GM23248 (cell line): Measurements from ENCODE around the gene ANXA8L1. TPM values are rescaled to one million over a fixed set of nuclear protein-coding genes. Genes with fewer than 3 reads are reported as not detected.
"Not testable (repeated sequence)": the region's sequence is repeated elsewhere in the genome, so short reads cannot be mapped to it uniquely, and the experiment has no call there.

ENCODE experiments used
- DNase-seq: peaks from one replicate; pipeline ENCODE4 v3.0.0-alpha.2; 2015
- H2AFZ ChIP-seq: fragments of 200-600 bp; sonication (generic); 2 replicates; pipeline ENCODE4 v1.6.1; 2016; ENCODE audit warnings: antibody characterized with exemption
- H3F3A ChIP-seq: fragments of 200-600 bp; sonication (generic); 2 replicates; pipeline ENCODE4 v1.6.1; 2016; ENCODE audit warnings: mild to moderate bottlenecking, antibody characterized with exemption, mixed run types; ENCODE audit not compliant: insufficient read depth
- H3K27ac ChIP-seq: fragments of 200-600 bp; sonication (generic); 2 replicates; pipeline ENCODE4 v1.5.1; 2016; ENCODE audit warnings: mild to moderate bottlenecking
- H3K27me3 ChIP-seq: fragments of 200-600 bp; sonication (generic); replicated peaks from 2 replicates; pipeline ENCODE4 v1.6.1; 2016; ENCODE audit warnings: mild to moderate bottlenecking; ENCODE audit not compliant: insufficient read depth
- H3K36me3 ChIP-seq: fragments of 200-600 bp; sonication (generic); 2 replicates; pipeline ENCODE4 v1.6.1; 2016; ENCODE audit warnings: low read depth, mild to moderate bottlenecking
- H3K4me1 ChIP-seq: fragments of 200-600 bp; sonication (generic); 2 replicates; pipeline ENCODE4 v1.6.1; 2016; ENCODE audit warnings: mild to moderate bottlenecking; ENCODE audit not compliant: insufficient read depth
- H3K4me2 ChIP-seq: fragments of 200-600 bp; sonication (generic); one replicate; pipeline ENCODE4 v1.6.1; 2016; ENCODE audit warnings: mild to moderate bottlenecking; ENCODE audit not compliant: unreplicated experiment
- H3K4me3 ChIP-seq: fragments of 200-600 bp; sonication (generic); 2 replicates; pipeline ENCODE4 v1.5.1; 2016; ENCODE audit warnings: mild to moderate bottlenecking
- H3K79me2 ChIP-seq: fragments of 200-600 bp; sonication (generic); 2 replicates; pipeline ENCODE4 v1.6.1; 2016; ENCODE audit warnings: mild to moderate bottlenecking; ENCODE audit not compliant: insufficient read depth
- H3K9ac ChIP-seq: fragments of 200-600 bp; sonication (generic); 2 replicates; pipeline ENCODE4 v1.6.1; 2016; ENCODE audit warnings: mild to moderate bottlenecking
- H3K9me2 ChIP-seq: fragments of 200-600 bp; sonication (generic); 2 replicates; pipeline ENCODE4 v1.6.1; 2016; ENCODE audit warnings: mixed run types, mild to moderate bottlenecking, moderate library complexity; ENCODE audit not compliant: insufficient read depth
- H3K9me3 ChIP-seq: fragments of 200-600 bp; sonication (generic); one replicate; pipeline ENCODE4 v1.6.1; 2017; ENCODE audit warnings: low read depth
- H4K20me1 ChIP-seq: fragments of 200-600 bp; sonication (generic); 2 replicates; pipeline ENCODE4 v1.6.0; 2016; ENCODE audit not compliant: insufficient read depth
- EZH2 ChIP-seq: fragments of 200-600 bp; sonication (generic); IDR thresholded peaks from 2 replicates; pipeline ENCODE4 v1.6.1; 2018; ENCODE audit warnings: antibody characterized with exemption, mild to moderate bottlenecking; ENCODE audit not compliant: insufficient read depth, poor library complexity, severe bottlenecking
- EZH2phosphoT487 ChIP-seq: fragments of 200-600 bp; sonication (generic); IDR thresholded peaks from 2 replicates; pipeline ENCODE4 v1.6.1; 2018; ENCODE audit warnings: antibody characterized with exemption, moderate library complexity, mild to moderate bottlenecking, low read depth; ENCODE audit not compliant: insufficient read depth
- WGBS, 2 experiments: methylation state at CpG; one replicate each; pipeline ENCODE4 v1.1.6; 2015 to 2017; ENCODE audit warnings: low lambda C conversion rate in 2 of 2, low coverage in 1 of 2; ENCODE audit errors: missing lambda C conversion rate in 2 of 2; 5-methylcytosine and 5-hydroxymethylcytosine counted together
- in situ Hi-C: fragments of 300-500 bp; cut with MboI; formaldehyde crosslinking; loops from 2 replicates; pipeline ENCODE4 v1.15.0; 2020
- polyA plus RNA-seq: library from polyadenylated mRNA; unstranded; fragments of >200 nt; fragmentation: Nextera tagmentation; extraction: Ambion mirVana; gene quantifications from 2 replicates; pipeline ENCODE4 v1.2.1, GENCODE V29; 2016
- total RNA-seq: library from RNA; depleted of rRNA; stranded (reverse); fragments of >200 nt; shearing (Covaris generic); gene quantifications from 2 replicates; pipeline ENCODE4 v1.2.3, GENCODE V29; 2014

ANXA8L1 gene
- total and polyA plus RNA-seq, 2 experiments from 2014 or later = 2.0 to 2.2 TPM

GRCh38 chr10:46328853-46329689 lies 46.5 kb upstream of the ANXA8L1 start:
- no peak overlapping the region for H2AFZ ChIP-seq

DNA sequence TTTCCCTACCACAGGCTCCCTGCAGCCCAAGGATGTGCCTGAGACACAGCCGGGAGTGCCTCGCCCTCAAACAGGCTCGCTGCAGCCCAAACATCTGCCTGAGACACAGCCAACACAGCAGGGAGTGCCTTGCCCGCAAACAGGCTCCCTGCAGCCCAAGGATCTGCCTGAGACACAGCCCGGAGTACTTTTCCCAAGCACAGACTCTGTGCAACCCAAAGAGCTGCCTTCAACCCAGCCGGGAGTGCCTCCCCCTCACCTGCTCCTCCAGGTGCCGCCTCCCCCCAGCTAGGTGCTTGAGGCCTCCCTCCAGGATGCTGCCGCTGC lies 45.9 kb upstream of the ANXA8L1 start:
- in situ Hi-C loops = no loop called here
- H3F3A ChIP-seq = no peaks in the 10 kb centered on the region
- H3K4me3 ChIP-seq = no peak overlapping the region
- H3K36me3 ChIP-seq = no peaks in the 10 kb centered on the region
- TF ChIP-seq EZH2phosphoT487 = no peak
- no peak for TF ChIP-seq EZH2
- no peaks in the 10 kb centered on the region for H3K9me2 ChIP-seq
- H2AFZ ChIP-seq = no peak overlapping the region
- no peak overlapping the region for H3K4me2 ChIP-seq
- H3K79me2 ChIP-seq = no peaks in the 10 kb centered on the region
- H3K27me3 ChIP-seq = peaks cover 4% of the 10 kb centered on the region; the same call in 1 of the 2 replicates
- no peak overlapping the region for H3K27ac ChIP-seq
- 54 to 64% methylated on average over 8 of the region's 8 CpGs for WGBS, 2 experiments
- no peak for DNase-seq
- no peak overlapping the region for H3K9ac ChIP-seq
- no peaks in the 10 kb centered on the region for H3K9me3 ChIP-seq
- no peaks in the 10 kb centered on the region; the same call in 1 of the 2 replicates for H3K4me1 ChIP-seq
- no peaks in the 10 kb centered on the region for H4K20me1 ChIP-seq

More at GRCh38 chr10:46328853-46329689, 46.5 kb upstream of the ANXA8L1 start:
- TF ChIP-seq EZH2 (no peak), EZH2phosphoT487 (no peak)
- no peaks in the 10 kb centered on the region for H3K9me2 ChIP-seq
- no peak overlapping the region for H3K4me2 ChIP-seq
- H3K27ac ChIP-seq = no peak overlapping the region
- no peaks in the 10 kb centered on the region for H3K9me3 ChIP-seq
- no peaks in the 10 kb centered on the region for H3K36me3 ChIP-seq
- no peaks in the 10 kb centered on the region; the same call in 1 of the 2 replicates for H3K4me1 ChIP-seq
- no peaks in the 10 kb centered on the region for H4K20me1 ChIP-seq
- H3K4me3 ChIP-seq = no peak overlapping the region
- no peaks in the 10 kb centered on the region for H3F3A ChIP-seq
- no peak for DNase-seq
- H3K9ac ChIP-seq = no peak overlapping the region
- peaks cover 4% of the 10 kb centered on the region; the same call in 1 of the 2 replicates for H3K27me3 ChIP-seq
- in situ Hi-C loops = no loop called here
- WGBS, 2 experiments = 50 to 59% methylated on average over 9 of the region's 9 CpGs
- H3K79me2 ChIP-seq = no peaks in the 10 kb centered on the region

DNA sequence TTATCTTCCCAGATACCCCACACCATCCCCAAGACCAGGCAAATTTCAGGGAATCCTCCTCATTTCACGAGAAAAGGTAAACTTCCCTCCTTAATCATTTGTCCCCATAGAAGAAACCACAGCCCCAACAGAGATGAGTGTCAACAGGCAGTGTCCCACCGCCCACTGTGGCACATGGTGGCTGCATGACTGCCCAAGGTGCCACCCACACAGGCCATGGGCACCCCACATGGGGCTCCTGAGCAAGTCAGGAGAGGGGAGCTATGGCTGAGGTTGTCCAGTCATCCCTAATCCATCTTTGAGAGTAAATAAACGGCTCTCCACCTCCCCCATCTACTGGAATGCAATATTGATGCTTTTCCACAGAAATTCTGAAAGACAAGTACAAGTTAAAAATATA lies 44.7 kb upstream of the ANXA8L1 start:
- H3K27me3 ChIP-seq = peaks cover 4% of the 10 kb centered on the region; the same call in 1 of the 2 replicates
- no peak overlapping the region for H3K9ac ChIP-seq
- no peaks in the 10 kb centered on the region for H3K9me3 ChIP-seq
- H3K27ac ChIP-seq = no peak overlapping the region
- DNase-seq = no peak
- H3K36me3 ChIP-seq = no peaks in the 10 kb centered on the region
- no peaks in the 10 kb centered on the region for H3F3A ChIP-seq
- no peaks in the 10 kb centered on the region for H3K79me2 ChIP-seq
- in situ Hi-C loops = no loop called here
- WGBS, 2 experiments = 68 to 71% methylated on average over 3 of the region's 3 CpGs
- H3K4me2 ChIP-seq = no peak overlapping the region
- H3K4me1 ChIP-seq = no peaks in the 10 kb centered on the region
- H3K9me2 ChIP-seq = no peaks in the 10 kb centered on the region
- TF ChIP-seq EZH2phosphoT487 = no peak
- no peak for TF ChIP-seq EZH2
- no peak overlapping the region for H2AFZ ChIP-seq
- no peak overlapping the region for H3K4me3 ChIP-seq
- no peaks in the 10 kb centered on the region for H4K20me1 ChIP-seq

DNA sequence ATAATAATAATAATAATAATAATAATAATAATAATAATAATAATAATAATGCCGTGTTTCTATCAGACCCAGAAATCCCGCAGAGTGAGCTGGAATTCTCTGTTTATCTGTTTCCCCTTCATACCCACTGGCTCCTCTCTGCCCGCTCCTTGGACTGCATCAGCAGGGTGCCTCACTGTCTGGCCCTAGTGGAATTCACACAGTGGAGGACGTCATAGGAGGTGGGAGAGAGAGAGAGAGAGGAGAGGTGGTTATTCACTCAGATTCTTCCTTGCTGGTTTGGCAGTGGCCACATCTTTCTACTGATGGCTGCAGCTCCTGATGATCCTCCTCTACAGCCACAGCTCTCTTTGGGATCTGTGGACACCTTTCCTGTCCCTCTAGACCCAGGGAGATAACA lies 10.1 kb upstream of the ANXA8L1 start:
- H3K4me2 ChIP-seq, H3K79me2 ChIP-seq, H3F3A ChIP-seq, in situ Hi-C loops, H3K4me1 ChIP-seq, H3K9me2 ChIP-seq, H3K36me3 ChIP-seq, H3K9me3 ChIP-seq, H3K27me3 ChIP-seq, H3K4me3 ChIP-seq, H4K20me1 ChIP-seq, H2AFZ ChIP-seq: not testable (repeated sequence)
- peak; percentile 72 for DNase-seq
- peak overlapping the region; percentile 80 for H3K27ac ChIP-seq
- 38 to 54% methylated on average over 4 of the region's 4 CpGs for WGBS, 2 experiments
- peak overlapping the region; percentile 59 for H3K9ac ChIP-seq

- in situ Hi-C loops, H4K20me1 ChIP-seq, H3K4me3 ChIP-seq, H3K4me2 ChIP-seq, H3F3A ChIP-seq, DNase-seq, H2AFZ ChIP-seq, H3K27me3 ChIP-seq, H3K9ac ChIP-seq, H3K9me2 ChIP-seq, H3K79me2 ChIP-seq, H3K9me3 ChIP-seq, H3K4me1 ChIP-seq, H3K36me3 ChIP-seq, H3K27ac ChIP-seq: not testable (repeated sequence)
- WGBS, 2 experiments = 100% methylated on average over 2 of the region's 5 CpGs; no CpG with 5 or more reads in 1 of the 2 experiments
These were observed 8.4 kb upstream of the ANXA8L1 start for GRCh38 chr10:46367209-46367608.

DNA sequence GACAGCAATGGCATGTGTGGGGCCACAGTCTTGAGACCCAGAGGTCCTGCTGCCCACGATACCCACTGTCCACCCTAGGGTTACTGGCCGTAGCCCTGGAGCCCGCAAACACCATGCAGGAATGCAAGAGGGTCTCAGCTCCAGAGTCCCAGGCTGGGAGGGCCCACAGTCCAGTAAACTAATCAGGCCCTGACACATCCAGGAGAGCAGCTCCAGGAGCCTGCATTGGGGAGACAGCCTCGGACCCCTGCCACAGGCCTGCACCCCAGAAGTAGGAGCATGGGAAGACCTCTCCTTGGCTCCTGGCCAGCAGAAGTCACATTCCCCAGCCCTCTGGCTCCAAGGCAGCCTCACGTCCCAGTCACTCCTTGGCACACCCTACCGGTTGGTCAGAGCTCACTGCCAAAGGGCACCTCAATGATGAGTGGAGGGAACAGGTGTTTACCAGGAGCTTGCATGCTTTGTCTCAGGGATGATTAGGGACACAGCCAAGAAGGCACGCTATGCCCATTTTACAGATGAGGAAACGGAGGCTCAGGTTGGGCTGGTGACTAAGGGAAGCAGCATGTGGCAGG lies 7.8 kb upstream of the ANXA8L1 start:
- H2AFZ ChIP-seq, H3K27me3 ChIP-seq, H3K4me1 ChIP-seq, H3K27ac ChIP-seq, H3K9me3 ChIP-seq, H3K9me2 ChIP-seq, H3K36me3 ChIP-seq, H4K20me1 ChIP-seq, H3F3A ChIP-seq, in situ Hi-C loops, H3K9ac ChIP-seq, H3K4me2 ChIP-seq, H3K79me2 ChIP-seq, DNase-seq, H3K4me3 ChIP-seq: not testable (repeated sequence)
- WGBS, 2 experiments = 96 to 97% methylated on average over 4 to 7 of the region's 8 CpGs

GRCh38 chr10:46368956-46369355 lies 6.6 kb upstream of the ANXA8L1 start:
- H3K4me3 ChIP-seq, DNase-seq, H3K9me2 ChIP-seq, H3K79me2 ChIP-seq, H3F3A ChIP-seq, H3K27ac ChIP-seq, H3K9ac ChIP-seq, in situ Hi-C loops, H3K36me3 ChIP-seq, H4K20me1 ChIP-seq, H3K4me2 ChIP-seq, H2AFZ ChIP-seq, H3K4me1 ChIP-seq, H3K27me3 ChIP-seq, H3K9me3 ChIP-seq: not testable (repeated sequence)
- WGBS, 2 experiments = 95 to 98% methylated on average over 9 to 10 of the region's 11 CpGs
